GM23248 (cell line): ENCODE results near the gene GJB6. TPM values are rescaled to one million over a fixed set of nuclear protein-coding genes. Genes with fewer than 3 reads are reported as not detected.

Experiments
- DNase-seq: peaks from one replicate; pipeline ENCODE4 v3.0.0-alpha.2; 2015
- H2AFZ ChIP-seq: fragments of 200-600 bp; sonication (generic); 2 replicates; pipeline ENCODE4 v1.6.1; 2016; ENCODE audit warnings: antibody characterized with exemption
- H3F3A ChIP-seq: fragments of 200-600 bp; sonication (generic); 2 replicates; pipeline ENCODE4 v1.6.1; 2016; ENCODE audit warnings: mild to moderate bottlenecking, antibody characterized with exemption, mixed run types; ENCODE audit not compliant: insufficient read depth
- H3K27ac ChIP-seq: fragments of 200-600 bp; sonication (generic); 2 replicates; pipeline ENCODE4 v1.5.1; 2016; ENCODE audit warnings: mild to moderate bottlenecking
- H3K27me3 ChIP-seq: fragments of 200-600 bp; sonication (generic); replicated peaks from 2 replicates; pipeline ENCODE4 v1.6.1; 2016; ENCODE audit warnings: mild to moderate bottlenecking; ENCODE audit not compliant: insufficient read depth
- H3K36me3 ChIP-seq: fragments of 200-600 bp; sonication (generic); 2 replicates; pipeline ENCODE4 v1.6.1; 2016; ENCODE audit warnings: low read depth, mild to moderate bottlenecking
- H3K4me1 ChIP-seq: fragments of 200-600 bp; sonication (generic); 2 replicates; pipeline ENCODE4 v1.6.1; 2016; ENCODE audit warnings: mild to moderate bottlenecking; ENCODE audit not compliant: insufficient read depth
- H3K4me2 ChIP-seq: fragments of 200-600 bp; sonication (generic); one replicate; pipeline ENCODE4 v1.6.1; 2016; ENCODE audit warnings: mild to moderate bottlenecking; ENCODE audit not compliant: unreplicated experiment
- H3K4me3 ChIP-seq: fragments of 200-600 bp; sonication (generic); 2 replicates; pipeline ENCODE4 v1.5.1; 2016; ENCODE audit warnings: mild to moderate bottlenecking
- H3K79me2 ChIP-seq: fragments of 200-600 bp; sonication (generic); 2 replicates; pipeline ENCODE4 v1.6.1; 2016; ENCODE audit warnings: mild to moderate bottlenecking; ENCODE audit not compliant: insufficient read depth
- H3K9ac ChIP-seq: fragments of 200-600 bp; sonication (generic); 2 replicates; pipeline ENCODE4 v1.6.1; 2016; ENCODE audit warnings: mild to moderate bottlenecking
- H3K9me2 ChIP-seq: fragments of 200-600 bp; sonication (generic); 2 replicates; pipeline ENCODE4 v1.6.1; 2016; ENCODE audit warnings: mixed run types, mild to moderate bottlenecking, moderate library complexity; ENCODE audit not compliant: insufficient read depth
- H3K9me3 ChIP-seq: fragments of 200-600 bp; sonication (generic); one replicate; pipeline ENCODE4 v1.6.1; 2017; ENCODE audit warnings: low read depth
- H4K20me1 ChIP-seq: fragments of 200-600 bp; sonication (generic); 2 replicates; pipeline ENCODE4 v1.6.0; 2016; ENCODE audit not compliant: insufficient read depth
- EZH2 ChIP-seq: fragments of 200-600 bp; sonication (generic); IDR thresholded peaks from 2 replicates; pipeline ENCODE4 v1.6.1; 2018; ENCODE audit warnings: antibody characterized with exemption, mild to moderate bottlenecking; ENCODE audit not compliant: insufficient read depth, poor library complexity, severe bottlenecking
- EZH2phosphoT487 ChIP-seq: fragments of 200-600 bp; sonication (generic); IDR thresholded peaks from 2 replicates; pipeline ENCODE4 v1.6.1; 2018; ENCODE audit warnings: antibody characterized with exemption, moderate library complexity, mild to moderate bottlenecking, low read depth; ENCODE audit not compliant: insufficient read depth
- WGBS, 2 experiments: methylation state at CpG; one replicate each; pipeline ENCODE4 v1.1.6; 2015 to 2017; ENCODE audit warnings: low lambda C conversion rate in 2 of 2, low coverage in 1 of 2; ENCODE audit errors: missing lambda C conversion rate in 2 of 2; 5-methylcytosine and 5-hydroxymethylcytosine counted together
- in situ Hi-C: fragments of 300-500 bp; cut with MboI; formaldehyde crosslinking; loops from 2 replicates; pipeline ENCODE4 v1.15.0; 2020
- polyA plus RNA-seq: library from polyadenylated mRNA; unstranded; fragments of >200 nt; fragmentation: Nextera tagmentation; extraction: Ambion mirVana; gene quantifications from 2 replicates; pipeline ENCODE4 v1.2.1, GENCODE V29; 2016
- total RNA-seq: library from RNA; depleted of rRNA; stranded (reverse); fragments of >200 nt; shearing (Covaris generic); gene quantifications from 2 replicates; pipeline ENCODE4 v1.2.3, GENCODE V29; 2014

The GJB6 gene
- total and polyA plus RNA-seq, 2 experiments from 2014 or later, result not detected

GRCh38 chr13:20271441-20271840, 39.3 kb upstream of the GJB6 start:
- DNase-seq, result no peak
- Histone ChIP-seq H2AFZ (no peak overlapping the region), H3K79me2 (no peaks in the 10 kb centered on the region), H3K4me1 (no peaks in the 10 kb centered on the region), H3K27me3 (peaks cover 29% of the 10 kb centered on the region), H3K9ac (no peak overlapping the region), H3K36me3 (no peaks in the 10 kb centered on the region), H3K4me3 (no peak overlapping the region), H3K9me2 (no peaks in the 10 kb centered on the region), H4K20me1 (no peaks in the 10 kb centered on the region), H3K27ac (no peak overlapping the region), H3K9me3 (no peaks in the 10 kb centered on the region), H3F3A (no peaks in the 10 kb centered on the region), H3K4me2 (no peak overlapping the region)
- WGBS, 2 experiments, result 38 to 46% methylated on average over 4 of the region's 4 CpGs
- in situ Hi-C loops, result no loop called here
- TF ChIP-seq EZH2phosphoT487 (no peak), EZH2 (no peak)

GRCh38 chr13:20270163-20270865, 38.2 kb upstream of the GJB6 start:
- DNase-seq, result no peak
- Histone ChIP-seq H3K27ac (no peak overlapping the region), H3K27me3 (peaks cover 36% of the 10 kb centered on the region), H3K9me2 (no peaks in the 10 kb centered on the region), H3K36me3 (no peaks in the 10 kb centered on the region), H3K79me2 (no peaks in the 10 kb centered on the region), H3K9me3 (no peaks in the 10 kb centered on the region), H3K4me2 (no peak overlapping the region), H2AFZ (no peak overlapping the region), H3K4me1 (no peaks in the 10 kb centered on the region), H3K4me3 (no peak overlapping the region), H3K9ac (no peak overlapping the region), H4K20me1 (no peaks in the 10 kb centered on the region), H3F3A (no peaks in the 10 kb centered on the region)
- WGBS, 2 experiments, result 28 to 29% methylated on average over 9 of the region's 9 CpGs
- TF ChIP-seq EZH2phosphoT487 (no peak), EZH2 (no peak)
- in situ Hi-C loops, result no loop called here

GRCh38 chr13:20264271-20265018, 32.3 kb upstream of the GJB6 start:
- H3K36me3 ChIP-seq, result no peaks in the 10 kb centered on the region
- no peaks in the 10 kb centered on the region for H3F3A ChIP-seq
- H3K9me3 ChIP-seq, result no peaks in the 10 kb centered on the region
- in situ Hi-C loops, result no loop called here
- peaks cover 36% of the 10 kb centered on the region for H3K27me3 ChIP-seq
- no peak overlapping the region for H3K9ac ChIP-seq
- no peak overlapping the region for H3K4me2 ChIP-seq
- no peaks in the 10 kb centered on the region for H3K79me2 ChIP-seq
- H3K9me2 ChIP-seq, result no peaks in the 10 kb centered on the region
- H4K20me1 ChIP-seq, result no peaks in the 10 kb centered on the region
- H3K27ac ChIP-seq, result no peak overlapping the region
- H2AFZ ChIP-seq, result no peak overlapping the region
- 63 to 65% methylated on average over 9 of the region's 9 CpGs for WGBS, 2 experiments
- no peaks in the 10 kb centered on the region for H3K4me1 ChIP-seq
- DNase-seq, result no peak
- no peak overlapping the region for H3K4me3 ChIP-seq
- TF ChIP-seq EZH2phosphoT487, result no peak
- no peak for TF ChIP-seq EZH2

GRCh38 chr13:20263393-20264044, 31.4 kb upstream of the GJB6 start:
- H4K20me1 ChIP-seq, result no peaks in the 10 kb centered on the region
- no peak overlapping the region for H3K4me3 ChIP-seq
- in situ Hi-C loops, result no loop called here
- no peak overlapping the region for H3K4me2 ChIP-seq
- H3K9me3 ChIP-seq, result no peaks in the 10 kb centered on the region
- no peak overlapping the region for H3K27ac ChIP-seq
- no peaks in the 10 kb centered on the region for H3K9me2 ChIP-seq
- TF ChIP-seq EZH2phosphoT487 (no peak), EZH2 (no peak)
- WGBS, 2 experiments, result 58 to 60% methylated on average over 8 of the region's 8 CpGs
- peaks cover 41% of the 10 kb centered on the region for H3K27me3 ChIP-seq
- H3F3A ChIP-seq, result no peaks in the 10 kb centered on the region
- no peak for DNase-seq
- H3K4me1 ChIP-seq, result no peaks in the 10 kb centered on the region
- H3K9ac ChIP-seq, result no peak overlapping the region
- no peaks in the 10 kb centered on the region for H3K79me2 ChIP-seq
- no peaks in the 10 kb centered on the region for H3K36me3 ChIP-seq
- no peak overlapping the region for H2AFZ ChIP-seq
